Measurements from ENCODE around the gene RPRD2. TPM values are rescaled to one million over a fixed set of nuclear protein-coding genes. Genes with fewer than 3 reads are reported as not detected.

RPRD2 gene
- total RNA-seq, 2 donors from 2014 or later = 20.6 to 31.4 TPM

DNA sequence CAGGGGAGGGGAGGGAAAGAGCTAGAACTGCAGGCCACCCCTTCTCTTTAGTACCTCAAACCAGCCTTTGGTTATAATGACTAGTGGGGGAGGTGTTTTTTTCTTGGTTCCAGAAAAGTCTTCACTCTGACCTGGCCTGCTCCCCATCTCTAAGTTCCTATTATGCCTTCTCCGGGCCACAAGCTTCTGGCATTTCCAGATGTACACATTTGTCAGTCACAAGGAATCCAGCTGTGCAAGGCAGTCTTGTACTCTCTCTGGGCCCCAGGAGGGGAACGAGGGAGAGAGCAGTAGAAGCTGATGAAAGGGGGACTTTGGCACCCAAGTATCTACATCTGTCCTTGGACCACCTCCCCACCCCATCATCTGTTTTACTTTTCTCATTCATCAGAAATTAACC is 148.9 kb downstream of the RPRD2 start:
- Histone ChIP-seq H3K4me1 (replicated peaks) (no peaks in the 10 kb centered on the region), H3K9me3 (no peaks in the 10 kb centered on the region), H3K36me3 (no peaks in the 10 kb centered on the region), H3K4me3 (no peak overlapping the region), H3K27me3 (replicated peaks; ENCODE audit: insufficient read depth) (no peaks in the 10 kb centered on the region), H3K27ac (no peak overlapping the region)
- TF ChIP-seq POLR2AphosphoS5 (IDR thresholded peaks at IDR 0.05) (no peak), POLR2A (IDR thresholded peaks at IDR 0.05) (no peak)
- TF ChIP-seq, protein P1, sequence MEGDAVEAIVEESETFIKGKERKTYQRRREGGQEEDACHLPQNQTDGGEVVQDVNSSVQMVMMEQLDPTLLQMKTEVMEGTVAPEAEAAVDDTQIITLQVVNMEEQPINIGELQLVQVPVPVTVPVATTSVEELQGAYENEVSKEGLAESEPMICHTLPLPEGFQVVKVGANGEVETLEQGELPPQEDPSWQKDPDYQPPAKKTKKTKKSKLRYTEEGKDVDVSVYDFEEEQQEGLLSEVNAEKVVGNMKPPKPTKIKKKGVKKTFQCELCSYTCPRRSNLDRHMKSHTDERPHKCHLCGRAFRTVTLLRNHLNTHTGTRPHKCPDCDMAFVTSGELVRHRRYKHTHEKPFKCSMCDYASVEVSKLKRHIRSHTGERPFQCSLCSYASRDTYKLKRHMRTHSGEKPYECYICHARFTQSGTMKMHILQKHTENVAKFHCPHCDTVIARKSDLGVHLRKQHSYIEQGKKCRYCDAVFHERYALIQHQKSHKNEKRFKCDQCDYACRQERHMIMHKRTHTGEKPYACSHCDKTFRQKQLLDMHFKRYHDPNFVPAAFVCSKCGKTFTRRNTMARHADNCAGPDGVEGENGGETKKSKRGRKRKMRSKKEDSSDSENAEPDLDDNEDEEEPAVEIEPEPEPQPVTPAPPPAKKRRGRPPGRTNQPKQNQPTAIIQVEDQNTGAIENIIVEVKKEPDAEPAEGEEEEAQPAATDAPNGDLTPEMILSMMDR (IDR thresholded peaks at IDR 0.05) = no peak
- DNase-seq (ENCODE audit: low spot score) = no peak
- intact Hi-C loops (cut with DNase I) = no loop called here
- 81% methylated on average over 2 of the region's 2 CpGs for WGBS

DNA sequence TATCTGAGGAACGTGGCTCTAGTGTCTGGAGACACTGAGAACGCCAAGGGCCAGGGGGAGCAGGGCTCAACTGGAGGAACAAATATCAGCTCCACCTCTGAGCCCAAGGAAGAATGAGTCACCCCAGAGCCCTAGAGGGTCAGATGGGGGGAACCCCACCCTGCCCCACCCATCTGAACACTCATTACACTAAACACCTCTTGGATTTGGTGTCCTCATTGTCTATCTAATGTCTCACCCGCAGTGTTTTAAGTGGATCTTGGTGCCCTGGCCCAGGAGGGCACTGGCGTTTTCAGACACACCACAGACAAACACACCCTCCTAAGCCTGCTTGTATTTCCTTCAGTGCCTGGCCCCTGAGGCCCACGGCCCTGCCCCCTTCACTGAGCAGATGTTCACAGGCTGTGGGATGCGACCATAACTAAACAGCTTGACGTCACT is 149.4 kb downstream of the RPRD2 start:
- H3K27ac ChIP-seq = no peak overlapping the region
- no peaks in the 10 kb centered on the region for H3K27me3 ChIP-seq (replicated peaks; ENCODE audit: insufficient read depth)
- no peak for TF ChIP-seq POLR2A (IDR thresholded peaks at IDR 0.05)
- TF ChIP-seq, protein P1 (IDR thresholded peaks at IDR 0.05) = no peak
- no peak for TF ChIP-seq POLR2AphosphoS5 (IDR thresholded peaks at IDR 0.05)
- DNase-seq (ENCODE audit: low spot score) = no peak
- no peaks in the 10 kb centered on the region for H3K9me3 ChIP-seq
- intact Hi-C loops (cut with DNase I) = no loop called here
- H3K36me3 ChIP-seq = no peaks in the 10 kb centered on the region
- no peaks in the 10 kb centered on the region for H3K4me1 ChIP-seq (replicated peaks)
- H3K4me3 ChIP-seq = no peak overlapping the region
- WGBS = 84% methylated on average over 7 of the region's 7 CpGs

DNA sequence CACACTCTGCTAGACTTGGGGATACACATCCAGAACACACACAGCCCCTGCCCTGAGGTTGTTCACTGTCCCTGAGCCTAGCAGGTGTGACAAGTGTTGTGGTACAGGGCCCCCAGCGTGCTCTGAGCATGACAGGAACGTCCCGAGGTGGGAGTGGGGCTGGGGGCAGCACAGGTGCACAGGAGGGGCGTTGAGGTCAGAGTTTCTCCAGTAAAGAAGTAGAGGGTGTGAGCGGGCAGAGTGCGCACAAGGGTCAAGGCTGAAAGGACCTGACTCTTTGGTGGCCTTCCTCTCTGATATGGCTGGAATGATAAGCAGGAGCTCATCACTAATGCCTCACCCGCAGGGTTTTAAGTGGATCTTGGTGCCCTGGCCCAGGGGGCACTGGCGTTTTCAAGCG is 150.3 kb downstream of the RPRD2 start:
- no peaks in the 10 kb centered on the region for H3K27me3 ChIP-seq (replicated peaks; ENCODE audit: insufficient read depth)
- intact Hi-C loops (cut with DNase I) = no loop called here
- no peaks in the 10 kb centered on the region for H3K4me1 ChIP-seq (replicated peaks)
- 90% methylated on average over 9 of the region's 9 CpGs for WGBS
- H3K27ac ChIP-seq = no peak overlapping the region
- DNase-seq (ENCODE audit: low spot score) = no peak
- H3K9me3 ChIP-seq = no peaks in the 10 kb centered on the region
- H3K36me3 ChIP-seq = no peaks in the 10 kb centered on the region
- no peak overlapping the region for H3K4me3 ChIP-seq
- TF ChIP-seq POLR2AphosphoS5 (IDR thresholded peaks at IDR 0.05) = no peak
- TF ChIP-seq, protein P1 (IDR thresholded peaks at IDR 0.05) = no peak
- no peak for TF ChIP-seq POLR2A (IDR thresholded peaks at IDR 0.05)

DNA sequence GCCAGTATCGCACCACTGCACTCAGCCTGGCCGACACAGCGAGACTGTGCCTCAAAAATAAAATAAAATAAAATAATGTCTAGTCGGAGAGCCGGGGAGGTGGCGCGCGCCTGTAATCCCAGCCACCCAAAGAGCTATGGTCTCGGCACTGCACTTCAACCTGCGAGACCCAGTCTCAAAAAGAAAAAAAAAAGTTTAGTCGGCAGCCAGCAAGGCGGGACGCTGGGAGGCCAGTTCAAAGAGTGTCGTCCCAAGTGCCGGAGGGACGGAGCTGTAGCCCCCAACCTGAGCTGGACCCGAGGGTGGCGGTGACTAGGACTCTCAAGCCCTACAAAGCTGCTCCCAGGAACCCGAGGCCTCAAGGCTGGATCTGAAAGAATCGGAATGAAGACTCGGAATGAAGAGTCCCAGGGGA is 151.0 kb downstream of the RPRD2 start:
- Histone ChIP-seq H3K9me3 (no peaks in the 10 kb centered on the region), H3K4me1 (replicated peaks) (no peaks in the 10 kb centered on the region), H3K36me3 (no peaks in the 10 kb centered on the region), H3K27me3 (replicated peaks; ENCODE audit: insufficient read depth) (no peaks in the 10 kb centered on the region), H3K4me3 (peak overlapping the region; percentile 43 to 56), H3K27ac (peak overlapping the region; percentile 81 to 88)
- DNase-seq (ENCODE audit: low spot score) = no peak
- 30% methylated on average over 21 of the region's 21 CpGs for WGBS
- TF ChIP-seq POLR2A (IDR thresholded peaks at IDR 0.05) = no peak
- TF ChIP-seq, protein P1 (IDR thresholded peaks at IDR 0.05) = no peak
- intact Hi-C loops (cut with DNase I) = no loop called here

DNA sequence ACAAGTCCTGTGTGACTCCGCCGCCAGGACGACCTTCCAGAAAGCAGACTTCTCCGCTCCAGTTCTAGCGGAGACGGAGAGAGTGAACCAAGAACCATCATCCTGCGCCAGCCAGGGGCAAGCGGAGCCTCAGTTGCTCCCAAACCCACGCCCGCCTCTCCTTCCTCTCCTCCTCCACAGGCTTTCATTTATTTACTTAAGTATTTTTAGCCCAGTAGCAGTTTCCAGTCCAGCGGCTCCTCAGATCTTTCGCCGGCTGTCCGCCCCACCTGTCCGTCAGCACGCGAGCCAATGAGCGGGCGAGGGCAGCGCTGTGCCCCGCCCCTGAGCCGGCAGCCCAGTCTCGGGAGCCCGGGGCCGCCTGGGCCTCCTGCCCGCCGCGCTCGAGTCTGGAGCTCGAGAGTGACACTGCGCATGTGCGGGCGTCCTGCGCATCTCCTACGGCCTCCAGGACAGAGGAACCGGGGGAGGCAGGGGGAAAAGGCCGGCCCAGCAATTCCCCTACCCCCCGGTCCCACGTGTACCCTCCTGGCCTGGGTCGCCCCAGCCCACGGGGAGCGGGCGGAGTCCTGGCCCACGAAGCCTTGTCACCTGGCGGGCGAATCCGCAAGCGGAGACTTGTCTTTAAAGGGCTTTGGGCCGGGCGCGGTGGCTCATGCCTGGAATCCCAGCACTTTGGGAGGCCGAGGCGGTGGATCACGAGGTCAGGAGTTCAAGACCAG is 151.5 kb downstream of the RPRD2 start, which contains the start of gene FALEC:
Gene FALEC (plus strand): TSS at position 425 of the 722 bp plus-strand sequence.
- intact Hi-C loops (cut with DNase I) = no loop called here
- Histone ChIP-seq H3K27ac (peak within 1 kb of the TSS; percentile 81 to 88), H3K4me1 (replicated peaks) (no peaks in the 10 kb centered on the region), H3K27me3 (replicated peaks; ENCODE audit: insufficient read depth) (no peaks in the 10 kb centered on the region), H3K4me3 (peak within 1 kb of the TSS; percentile 43 to 56), H3K9me3 (no peaks in the 10 kb centered on the region), H3K36me3 (no peaks in the 10 kb centered on the region)
- TF ChIP-seq POLR2AphosphoS5 (IDR thresholded peaks at IDR 0.05) = peak; percentile 92
- TF ChIP-seq, protein P1 (IDR thresholded peaks at IDR 0.05) = peak in 2 of 4 experiments; percentile 3 to 31
- peak; percentile 48 for TF ChIP-seq POLR2A (IDR thresholded peaks at IDR 0.05)
- peak; percentile 95 for DNase-seq (ENCODE audit: low spot score)
- WGBS = under 1% methylated on average over 54 of the region's 54 CpGs
